ENCODE measurements around the gene MAP3K19.
A peak's percentile ranks its signal among the peaks of the same experiment; 100 is the strongest.

Gene MAP3K19

DNA sequence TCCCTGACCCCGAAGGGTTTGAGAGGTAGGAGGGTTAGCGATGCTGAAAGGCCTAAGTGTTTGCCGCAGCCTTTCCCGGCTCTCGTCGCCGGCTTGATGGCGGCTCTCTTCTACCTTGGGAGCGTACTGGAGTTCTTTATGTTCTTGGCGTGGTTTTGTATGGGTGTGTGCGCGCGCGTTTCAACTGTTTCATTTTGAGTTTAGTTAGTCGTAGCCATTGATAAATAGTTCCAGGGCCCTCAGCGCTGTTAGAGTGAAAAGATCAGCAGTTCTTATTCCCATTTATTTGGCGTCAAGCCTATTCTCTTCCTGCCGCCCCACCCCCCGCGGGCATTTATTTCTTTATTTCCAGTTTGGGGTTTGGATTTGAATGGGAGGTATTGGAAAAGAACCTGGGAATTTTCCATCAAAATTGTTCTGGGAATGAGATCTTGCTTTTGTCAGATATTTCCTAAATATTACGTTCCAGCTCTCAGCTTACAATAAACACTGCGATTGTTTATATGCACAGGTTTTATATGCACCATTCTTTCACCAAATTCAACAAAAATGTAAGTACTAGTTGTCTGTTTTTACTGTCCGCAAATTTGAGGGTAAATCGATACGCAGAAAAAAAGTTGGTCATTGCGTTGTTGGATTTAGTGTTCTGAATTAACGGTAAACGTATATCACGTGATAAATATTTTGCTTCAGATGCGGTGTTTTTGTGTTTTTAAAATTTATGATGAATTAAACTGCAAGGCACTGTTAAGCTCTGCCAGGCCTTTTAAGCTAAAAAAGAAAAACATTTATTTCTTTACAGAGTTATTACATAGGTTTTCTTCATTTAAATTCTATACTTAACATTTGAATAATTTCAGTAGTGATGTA is 127.7 kb downstream of the MAP3K19 start:
- DNase-seq = no peak

DNA sequence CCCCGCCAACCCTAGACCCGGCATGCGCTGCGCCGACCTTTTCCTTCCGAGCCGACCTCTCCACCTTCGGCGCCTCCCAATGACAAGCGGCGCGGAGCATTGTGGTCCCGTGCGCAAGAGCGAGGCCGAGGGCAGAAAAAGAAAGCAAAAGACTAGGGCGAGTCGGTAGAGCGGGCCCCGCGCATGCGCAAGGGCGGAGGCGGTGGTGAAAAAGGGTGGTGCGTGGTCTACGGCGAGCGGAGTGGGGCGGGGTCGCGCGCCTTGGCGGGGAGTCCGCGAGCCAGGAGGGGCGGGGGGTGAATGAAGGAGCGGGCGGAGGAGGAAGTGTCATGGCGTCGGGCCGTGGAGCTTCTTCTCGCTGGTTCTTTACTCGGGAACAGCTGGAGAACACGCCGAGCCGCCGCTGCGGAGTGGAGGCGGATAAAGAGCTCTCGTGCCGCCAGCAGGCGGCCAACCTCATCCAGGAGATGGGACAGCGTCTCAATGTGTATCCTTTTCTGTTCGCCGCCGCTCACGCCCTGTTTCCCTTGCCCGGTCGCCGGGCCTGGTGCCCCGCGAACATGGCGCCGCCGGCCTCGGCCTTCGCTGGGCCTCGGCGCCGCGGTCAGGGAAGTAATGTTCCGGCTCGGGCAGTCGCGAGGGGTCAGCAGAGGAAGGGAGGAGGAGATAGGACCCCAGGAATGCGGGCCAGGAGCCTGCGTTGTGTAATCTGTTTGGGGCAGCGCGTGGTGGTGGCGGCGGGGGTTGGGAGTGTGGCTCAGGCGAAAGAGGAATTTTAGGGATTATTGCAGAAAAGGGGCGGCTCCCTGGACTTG is 128.5 kb downstream of the MAP3K19 start, which contains the start of gene CCNT2:
CCNT2 (plus strand) TSS at position 297 of the 815 bp plus-strand sequence; CDS start at position 330, 33 bp downstream.
- DNase-seq = peak; percentile 98

DNA sequence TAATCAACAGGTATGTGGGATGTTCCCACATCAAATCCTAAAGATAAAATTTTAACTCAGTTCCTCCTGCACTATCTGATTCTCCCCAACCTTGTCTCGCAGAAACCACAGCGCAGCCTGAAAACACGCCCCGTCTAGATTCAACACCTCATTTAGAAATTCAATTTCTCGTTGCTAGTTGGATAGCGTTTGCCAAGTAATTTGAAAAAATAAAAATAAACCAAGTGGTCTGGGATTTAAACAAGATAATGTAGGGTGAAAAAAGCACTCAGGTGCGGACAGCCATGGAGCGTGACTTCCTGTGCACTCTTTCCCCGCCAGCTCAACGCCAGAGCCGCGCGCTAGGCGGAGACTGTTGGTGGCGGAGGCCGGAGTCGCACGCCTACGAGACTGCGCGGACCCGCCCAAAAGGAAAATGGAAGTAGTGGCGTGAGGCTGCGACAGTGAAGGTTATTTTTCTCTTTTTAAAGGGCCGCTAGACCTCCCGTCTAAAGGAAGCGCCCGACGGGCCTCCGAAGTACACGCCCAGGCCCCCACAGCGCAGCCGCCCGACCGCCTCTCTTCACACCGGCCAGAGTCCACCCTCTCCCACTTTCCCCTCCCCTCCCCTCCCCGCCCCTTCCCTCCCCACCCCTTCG is 129.2 kb downstream of the MAP3K19 start:
- DNase-seq = no peak

DNA sequence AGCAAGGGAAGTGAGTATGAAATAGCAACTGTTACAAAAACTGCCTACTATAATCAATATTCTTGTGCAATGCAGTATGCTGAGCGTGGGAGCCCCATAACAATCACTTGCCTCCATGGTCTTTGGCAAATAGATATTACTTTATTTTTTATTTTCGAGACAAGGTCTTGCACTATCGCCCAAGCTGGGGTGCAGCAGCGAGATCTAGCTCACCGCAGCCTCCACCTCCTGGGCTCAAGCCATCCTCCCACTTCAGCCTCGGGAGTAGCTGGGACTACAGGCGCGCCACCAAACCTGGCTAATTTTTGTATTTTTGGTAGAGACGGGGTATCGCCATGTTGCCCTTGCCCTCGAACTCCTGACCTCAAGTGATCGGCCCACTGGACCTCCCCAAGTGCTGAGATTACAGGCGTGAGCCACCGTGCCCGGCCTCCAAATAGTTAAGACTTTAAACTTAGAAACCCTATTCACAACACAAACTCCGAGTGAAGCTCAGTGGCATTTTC is 129.8 kb downstream of the MAP3K19 start:
- no peak for DNase-seq
